ENCODE measurements around the gene TRAPPC14.
"Not testable (repeated sequence)": the region's sequence is repeated elsewhere in the genome, so short reads cannot be mapped to it uniquely, and the experiment has no call there.

Gene TRAPPC14

GRCh38 chr7:100158229-100159098 is at the start of gene TRAPPC14:
TSS of gene TRAPPC14 (minus strand) at chr7:100158723. CDS start at chr7:100158499, 224 bp downstream.
- peak; percentile 97 for DNase-seq

GRCh38 chr7:100204454-100204853 is 45.9 kb upstream of the TRAPPC14 start:
- DNase-seq = no peak

GRCh38 chr7:100200693-100201092 is 42.2 kb upstream of the TRAPPC14 start:
- no peak for DNase-seq

- DNase-seq = no peak
Observed at GRCh38 chr7:100198266-100198665, 39.7 kb upstream of the TRAPPC14 start.

- not testable (repeated sequence) for DNase-seq
Observed at GRCh38 chr7:100195901-100196322, 37.4 kb upstream of the TRAPPC14 start.

GRCh38 chr7:100195222-100195621 is 36.7 kb upstream of the TRAPPC14 start:
- no peak for DNase-seq

- DNase-seq = no peak
Observed at GRCh38 chr7:100192969-100193368, 34.4 kb upstream of the TRAPPC14 start.

- DNase-seq = not testable (repeated sequence)
Observed at GRCh38 chr7:100192281-100192862, 33.8 kb upstream of the TRAPPC14 start.

GRCh38 chr7:100191775-100192174 is 33.3 kb upstream of the TRAPPC14 start:
- DNase-seq = no peak

GRCh38 chr7:100190048-100190711 is 31.7 kb upstream of the TRAPPC14 start:
- no peak for DNase-seq

- no peak for DNase-seq
Observed at GRCh38 chr7:100189061-100189460, 30.5 kb upstream of the TRAPPC14 start.

- no peak for DNase-seq
Observed at GRCh38 chr7:100185726-100186125, 27.2 kb upstream of the TRAPPC14 start.

- DNase-seq = not testable (repeated sequence)
Observed at GRCh38 chr7:100183090-100183489, 24.6 kb upstream of the TRAPPC14 start.

- DNase-seq = not testable (repeated sequence)
Observed at GRCh38 chr7:100182616-100183015, 24.1 kb upstream of the TRAPPC14 start.

GRCh38 chr7:100180084-100180483 is 21.6 kb upstream of the TRAPPC14 start:
- not testable (repeated sequence) for DNase-seq

- peak; percentile 99 for DNase-seq
Observed at GRCh38 chr7:100177045-100178001, 18.8 kb upstream of the TRAPPC14 start, which contains the start of the genes GPC2 and STAG3. TSS of gene GPC2 (minus strand) at chr7:100177381. CDS start at chr7:100177199, 182 bp downstream. TSS of gene STAG3 (plus strand) at chr7:100177918. CDS start at chr7:100180557, 2,639 bp downstream.

GRCh38 chr7:100176096-100177044 is 17.8 kb upstream of the TRAPPC14 start:
- DNase-seq = no peak

GRCh38 chr7:100175296-100175935 is 16.9 kb upstream of the TRAPPC14 start:
- no peak for DNase-seq

- DNase-seq = no peak
Observed at GRCh38 chr7:100174582-100174981, 16.1 kb upstream of the TRAPPC14 start.

GRCh38 chr7:100173806-100174495 is 15.4 kb upstream of the TRAPPC14 start:
- no peak for DNase-seq

All from activated CD8-positive, alpha-beta memory T cell treated with anti-CD3 and anti-CD28 coated beads for 24 hours (primary cell).